Naive thymus-derived CD4-positive, alpha-beta T cell (primary cell): ENCODE measurements around the gene DCHS1. TPM values are rescaled to one million over a fixed set of nuclear protein-coding genes. Genes with fewer than 3 reads are reported as not detected.

Experiments
- ATAC-seq: fragments of 150-1000 bp; cut with Tn5 transposase; 2 replicates; pipeline ENCODE4 v1.10.0; 2021; ENCODE audit warnings: mild to moderate bottlenecking, moderate library complexity
- CTCF ChIA-PET: fragments of 350-600 bp; sonication (Branson Sonifier 250); formaldehyde crosslinking; loops from one replicate; lab custom pipeline; 2021; ENCODE audit warnings: antibody characterized with exemption; lab: Charles Lee
- POLR2A ChIA-PET: fragments of 350-600 bp; sonication (Branson Sonifier 250); formaldehyde crosslinking; loops from one replicate; lab custom pipeline; 2021; ENCODE audit warnings: antibody characterized with exemption, inconsistent platforms; lab: Charles Lee
- DNase-seq, 9 donors: peaks; one replicate each; pipeline versions ENCODE4 v3.0.0 to v3.0.0-alpha.2; 2020 to 2022; ENCODE audit warnings: mixed read lengths in 1 of 9
- H3K27ac ChIP-seq: one replicate; pipeline ENCODE4 v1.7.0; 2013; ENCODE audit warnings: mild to moderate bottlenecking, low read depth, low read length, moderate library complexity
- H3K27me3 ChIP-seq, 2 donors: one replicate each; pipeline ENCODE4 v1.7.0; 2013; ENCODE audit warnings: low read length in 2 of 2, mild to moderate bottlenecking in 2 of 2, moderate library complexity in 2 of 2; ENCODE audit not compliant: control insufficient read depth in 2 of 2, insufficient read depth in 2 of 2
- H3K36me3 ChIP-seq, 3 experiments: 1 replicate in 2 of 3; 2 replicates in 1 of 3; pipeline ENCODE4 v1.7.0; 2013; ENCODE audit warnings: low read length in 3 of 3, mild to moderate bottlenecking in 3 of 3, moderate library complexity in 1 of 3; ENCODE audit not compliant: insufficient read depth in 3 of 3, control insufficient read depth in 2 of 3
- H3K4me1 ChIP-seq, 2 donors: one replicate each; pipeline ENCODE4 v1.7.0; 2013; ENCODE audit warnings: low read length in 2 of 2, mild to moderate bottlenecking in 2 of 2, moderate library complexity in 1 of 2; ENCODE audit not compliant: control insufficient read depth in 2 of 2, insufficient read depth in 2 of 2
- H3K4me3 ChIP-seq: 2 replicates; pipeline ENCODE4 v1.7.0; 2013; ENCODE audit warnings: mild to moderate bottlenecking, low read length
- H3K9me3 ChIP-seq, 3 experiments: 1 replicate in 2 of 3; 2 replicates in 1 of 3; pipeline ENCODE4 v1.7.0; 2013; ENCODE audit warnings: low read length in 3 of 3; ENCODE audit not compliant: control insufficient read depth in 2 of 3
- H3K27ac Mint-ChIP-seq, 9 donors: one replicate each; pipeline ENCODE4 v1.8.0; 2020 to 2022; ENCODE audit warnings: mixed read lengths in 9 of 9, mild to moderate bottlenecking in 8 of 9, moderate library complexity in 5 of 9, inconsistent platforms in 2 of 9
- H3K27me3 Mint-ChIP-seq, 5 donors: one replicate each; pipeline ENCODE4 v1.8.0; 2021 to 2022; ENCODE audit warnings: mixed read lengths in 5 of 5, mild to moderate bottlenecking in 1 of 5
- H3K36me3 Mint-ChIP-seq, 5 donors: one replicate each; pipeline ENCODE4 v1.8.0; 2020 to 2022; ENCODE audit warnings: mixed read lengths in 5 of 5, mild to moderate bottlenecking in 3 of 5, inconsistent platforms in 1 of 5
- H3K4me1 Mint-ChIP-seq, 7 donors: one replicate each; pipeline ENCODE4 v1.8.0; 2020 to 2022; ENCODE audit warnings: mixed read lengths in 7 of 7, mild to moderate bottlenecking in 3 of 7, inconsistent platforms in 1 of 7
- H3K4me3 Mint-ChIP-seq, 10 donors: one replicate each; pipeline ENCODE4 v1.8.0; 2020 to 2022; ENCODE audit warnings: mild to moderate bottlenecking in 10 of 10, mixed read lengths in 10 of 10, moderate library complexity in 6 of 10, inconsistent platforms in 2 of 10
- H3K9me3 Mint-ChIP-seq, 11 donors: one replicate each; pipeline ENCODE4 v1.8.0; 2020 to 2022; ENCODE audit warnings: mixed read lengths in 11 of 11, mild to moderate bottlenecking in 4 of 11, inconsistent platforms in 1 of 11, moderate library complexity in 1 of 11
- intact Hi-C, 2 donors: fragments of 100-400 bp; cut with micrococcal nuclease; formaldehyde crosslinking; loops; one replicate each; pipeline ENCODE4 v1.15.1; 2023
- polyA plus RNA-seq, 2 donors: library from polyadenylated mRNA; unstranded; fragments of 300-500 nt; fragmentation: Illumina TruSeq; gene quantifications; one replicate each; pipeline ENCODE4 v1.2.3, GENCODE V29; 2021
- total RNA-seq, 6 experiments: library from RNA in 5 of 6; stranded (reverse) in 5 of 6; gene quantifications; 1 replicate in 5 of 6; 2 replicates in 1 of 6; pipeline ENCODE4 v1.2.3 and lab custom pipeline; 2021 to 2026

DCHS1 gene
- total and polyA plus RNA-seq, 7 experiments from 2014 or later: 0.48 to 12.5 (median 9.7) TPM

DNA sequence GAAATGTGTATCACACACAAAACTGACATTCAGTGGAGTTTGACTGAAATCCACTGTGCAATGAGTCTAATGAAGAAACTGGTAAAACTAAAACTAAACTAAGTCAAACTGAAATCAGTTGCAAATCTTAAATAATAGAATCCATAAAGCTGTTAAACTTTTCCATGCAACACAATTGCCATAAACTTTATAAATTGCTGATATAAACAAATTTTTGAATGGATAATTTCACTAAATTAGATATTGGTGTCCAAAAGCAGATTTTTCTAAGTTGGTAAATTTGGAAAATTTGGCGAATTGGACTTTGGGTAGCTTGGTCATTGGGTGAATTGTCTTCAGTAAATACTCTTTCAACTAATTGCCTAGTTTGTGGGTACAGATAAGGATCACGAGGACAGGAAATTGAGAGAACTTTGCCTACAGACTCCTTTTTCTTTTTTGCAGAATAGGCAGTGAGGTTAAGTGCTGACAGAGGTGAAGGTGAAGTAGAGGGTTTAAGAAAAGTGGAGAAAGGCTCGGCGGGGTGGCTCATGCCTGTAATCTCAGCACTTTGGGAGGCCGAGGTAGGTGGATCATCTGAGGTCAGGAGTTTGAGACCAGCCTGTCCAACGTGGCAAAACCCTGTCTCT lies 14.7 kb upstream of the DCHS1 start:
- CTCF ChIA-PET: interaction anchor here (1.3 to 2.0 kb wide), 3 partner anchors 13 to 65 kb away, joined by 3 to 7 read pairs (median 6); partner anchors contain the start of genes MRPL17 and TAF10
- H3K36me3 Mint-ChIP-seq: peaks cover 0 to 23% (median 0%) of the 10 kb centered on the region in 5 donors

DNA sequence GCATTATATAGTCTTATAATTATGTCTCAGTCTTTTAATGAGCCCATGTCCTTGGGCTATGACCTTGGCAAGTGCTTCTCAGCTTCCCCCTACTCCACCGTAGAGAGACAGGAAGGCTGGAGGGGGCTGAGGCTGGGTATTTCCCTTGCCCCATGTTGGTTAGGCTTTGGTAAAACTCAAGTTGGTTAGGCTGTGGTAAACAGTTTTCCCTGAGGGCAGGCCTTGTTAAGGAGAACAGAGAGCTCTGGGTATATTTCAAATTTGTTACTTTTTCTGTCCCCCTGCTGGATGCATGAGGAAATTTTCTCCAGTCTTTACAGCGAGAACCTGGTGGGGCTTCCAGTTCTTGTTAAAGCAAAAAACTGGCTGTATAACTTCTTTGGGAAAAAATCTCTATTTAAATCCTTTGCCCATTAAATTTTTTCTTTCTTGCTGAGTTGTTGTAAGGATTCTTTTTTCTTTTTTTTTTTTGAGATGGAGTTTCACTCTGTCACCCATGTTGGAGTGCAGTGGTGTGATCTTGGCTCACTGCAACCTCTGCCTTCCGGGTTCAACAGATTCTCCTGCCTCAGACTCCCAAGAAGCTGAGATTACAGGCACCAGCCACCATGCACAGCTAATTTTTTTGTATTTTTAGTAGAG lies 12.2 kb upstream of the DCHS1 start:
- Histone ChIP-seq H3K27me3 (no peaks in the 10 kb centered on the region), H3K36me3 (no peaks in the 10 kb centered on the region), H3K4me3 (no peak overlapping the region), H3K9me3 (no peaks in the 10 kb centered on the region), H3K4me1 (peaks cover 10 to 43% of the 10 kb centered on the region in 2 donors), H3K27ac (peak overlapping the region; percentile 29)
- Mint-ChIP-seq H3K9me3 (peaks cover 0 to 9% (median 0%) of the 10 kb centered on the region in 11 donors), H3K4me1 (peaks cover 35 to 85% (median 70%) of the 10 kb centered on the region in 7 donors), H3K4me3 (peak overlapping the region in 3 of 10 donors; percentile 18 to 65 (median 39)), H3K36me3 (peaks cover 0 to 17% (median 0%) of the 10 kb centered on the region in 5 donors), H3K27me3 (peaks cover 0 to 13% (median 0%) of the 10 kb centered on the region in 5 donors), H3K27ac (peak overlapping the region; percentile 38 to 91 (median 64))
- ChIA-PET CTCF (interaction anchor here (0.6 to 3.8 kb wide), 18 partner anchors 8 to 1047 kb away, joined by 3 to 28 read pairs (median 4); partner anchors contain the start of genes ILK, MRPL17, TAF10 and TPP1), POLR2A (interaction anchor here (0.6 to 3.2 kb wide), 14 partner anchors 9 to 81 kb away, joined by 3 to 23 read pairs (median 6); partner anchors contain the start of genes ILK, MRPL17, TAF10 and TPP1)
- intact Hi-C loops: loop anchor here (1.0 to 2.0 kb wide), 8 partner anchors 11 to 137 kb away; partner anchors contain the start of genes TPP1 (in 2 of the 2), MRPL17 (in 1 of the 2) and TAF10 (in 1 of the 2)
- ATAC-seq: peak; percentile 87
- DNase-seq: peak in 8 of 9 donors; percentile 23 to 53 (median 46)

More for the DNA sequence above, 14.7 kb upstream of the DCHS1 start:
- peak overlapping the region; percentile 37 to 87 (median 72) for H3K4me3 Mint-ChIP-seq
- Histone ChIP-seq H3K36me3 (no peaks in the 10 kb centered on the region), H3K27ac (no peak overlapping the region), H3K9me3 (no peaks in the 10 kb centered on the region), H3K4me1 (peaks cover 16 to 64% of the 10 kb centered on the region in 2 donors), H3K4me3 (no peak overlapping the region), H3K27me3 (no peaks in the 10 kb centered on the region)
- peaks cover 0 to 10% (median 0%) of the 10 kb centered on the region in 5 donors for H3K27me3 Mint-ChIP-seq
- peaks cover 0 to 11% (median 1%) of the 10 kb centered on the region in 11 donors for H3K9me3 Mint-ChIP-seq
- ATAC-seq (no peak), DNase-seq (peak in 4 of 9 donors; percentile 11 to 37 (median 28))
- peak overlapping the region; percentile 23 to 87 (median 77) for H3K27ac Mint-ChIP-seq
- POLR2A ChIA-PET: interaction anchor here (1.1 to 5.7 kb wide), 6 partner anchors 9 to 59 kb away, joined by 3 to 68 read pairs (median 4); partner anchors contain the start of genes MRPL17 and TPP1
- intact Hi-C loops: loop anchor here in 1 of 2 donors (1.0 kb wide), 1 partner anchor 13 kb away; the partner anchor contains the start of gene MRPL17
- H3K4me1 Mint-ChIP-seq: peaks cover 52 to 94% (median 83%) of the 10 kb centered on the region in 7 donors

DNA sequence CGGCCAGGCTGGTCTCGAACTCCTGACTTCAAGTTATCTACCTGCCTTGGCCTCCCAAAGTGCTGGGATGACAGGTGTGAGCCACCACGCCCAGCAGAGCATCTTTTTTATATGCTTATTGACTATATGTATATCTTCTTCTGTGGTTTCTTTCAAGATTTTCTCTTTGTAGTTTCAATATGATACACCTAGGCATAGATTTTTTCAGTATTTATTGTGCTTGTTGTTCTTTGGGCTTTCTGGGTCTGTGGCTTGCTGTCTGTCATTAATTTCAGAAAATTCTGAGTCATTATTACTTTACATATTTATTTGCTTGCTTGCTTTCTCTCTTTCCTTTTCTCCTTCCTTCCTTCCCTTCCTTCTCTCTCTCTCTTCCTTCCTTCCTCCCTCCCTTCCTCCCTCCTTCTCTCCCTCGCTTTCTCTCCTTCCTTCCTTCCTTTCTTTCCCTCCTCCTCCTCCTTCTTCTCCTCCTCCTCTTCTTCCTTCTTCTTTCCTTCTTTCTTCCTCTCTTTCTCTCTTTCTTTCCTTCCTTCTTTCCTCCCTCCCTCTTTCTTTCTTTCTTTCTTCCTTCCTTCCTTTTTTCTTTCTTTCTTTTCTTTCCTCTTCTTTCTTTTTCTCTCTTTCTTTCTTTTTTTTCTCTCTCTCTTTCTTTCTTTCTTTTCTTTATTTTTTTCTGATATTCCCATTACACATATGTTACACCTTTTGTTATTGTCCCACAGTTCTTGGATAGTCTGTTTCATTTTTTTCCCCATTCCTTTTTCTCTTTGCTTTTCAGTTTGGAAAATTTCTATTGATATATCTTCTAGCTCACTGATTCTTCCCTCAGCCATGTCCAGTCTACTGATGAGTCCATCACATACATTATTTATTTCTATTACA lies 10.9 kb upstream of the DCHS1 start:
- ATAC-seq: peak; percentile 31
- H3K27me3 Mint-ChIP-seq: peaks cover 0 to 19% (median 0%) of the 10 kb centered on the region in 5 donors
- H3K36me3 Mint-ChIP-seq: peaks cover 0 to 9% (median 0%) of the 10 kb centered on the region in 5 donors
- POLR2A ChIA-PET: interaction anchor here (0.6 to 3.2 kb wide), 13 partner anchors 8 to 185 kb away, joined by 3 to 23 read pairs (median 4); partner anchors contain the start of genes ARFIP2, MRPL17, TAF10 and TIMM10B
- CTCF ChIA-PET: interaction anchor here (1.0 to 3.8 kb wide), 6 partner anchors 9 to 93 kb away, joined by 3 to 25 read pairs (median 6); partner anchors contain the start of genes MRPL17 and TPP1
- no peak overlapping the region for H3K27ac ChIP-seq
- H3K4me1 Mint-ChIP-seq: peaks cover 26 to 72% (median 57%) of the 10 kb centered on the region in 7 donors
- no peak overlapping the region for H3K4me3 ChIP-seq
- peak overlapping the region in 1 of 10 donors; percentile 5 for H3K4me3 Mint-ChIP-seq
- no peaks in the 10 kb centered on the region for H3K9me3 ChIP-seq
- no peaks in the 10 kb centered on the region for H3K27me3 ChIP-seq
- H3K4me1 ChIP-seq: peaks cover 10 to 29% of the 10 kb centered on the region in 2 donors
- DNase-seq: peak in 1 of 9 donors; percentile 16
- H3K9me3 Mint-ChIP-seq: peaks cover 0 to 6% (median 0%) of the 10 kb centered on the region in 11 donors
- H3K36me3 ChIP-seq: no peaks in the 10 kb centered on the region
- intact Hi-C loops: loop anchor here (1.0 to 2.0 kb wide), 6 partner anchors 9 to 135 kb away; partner anchors contain the start of genes TPP1 (in 2 of the 2) and TAF10 (in 1 of the 2)
- H3K27ac Mint-ChIP-seq: peak overlapping the region in 8 of 9 donors; percentile 1 to 91 (median 67)

DNA sequence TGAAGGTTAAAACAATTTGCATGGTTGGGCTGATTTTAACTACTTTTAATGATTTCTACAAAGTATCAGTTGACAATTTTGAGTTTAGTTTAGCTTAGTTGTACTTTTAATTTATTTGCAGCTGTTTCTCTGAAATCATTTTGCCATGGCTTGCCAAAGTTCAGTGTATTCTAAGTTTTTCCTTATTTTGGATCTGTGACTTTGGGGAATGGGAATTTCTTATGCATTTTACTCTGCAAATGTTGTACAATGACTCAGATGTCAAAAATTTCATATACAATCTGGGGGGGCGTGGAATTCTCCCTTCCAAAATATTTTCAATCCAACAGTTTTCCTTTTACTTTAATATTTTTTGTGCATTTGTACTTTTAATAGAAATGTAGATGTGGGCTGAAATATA lies 8.9 kb upstream of the DCHS1 start:
- ATAC-seq (no peak), DNase-seq (no peak)
- H3K27ac ChIP-seq: no peak overlapping the region
- Mint-ChIP-seq H3K4me3 (no peak overlapping the region), H3K36me3 (no peaks in the 10 kb centered on the region), H3K4me1 (peaks cover 15 to 52% (median 37%) of the 10 kb centered on the region in 7 donors), H3K27ac (peak overlapping the region in 1 of 9 donors; percentile 67), H3K27me3 (peaks cover 0 to 19% (median 0%) of the 10 kb centered on the region in 5 donors), H3K9me3 (peaks cover 0 to 1% (median 0%) of the 10 kb centered on the region in 11 donors)
- peaks cover 0 to 13% of the 10 kb centered on the region in 2 donors for H3K4me1 ChIP-seq
- ChIA-PET POLR2A (interaction anchor here (0.6 to 1.8 kb wide), 7 partner anchors 8 to 52 kb away, joined by 3 to 12 read pairs (median 4); partner anchors contain the start of genes TAF10 and TPP1), CTCF (no interaction called here)
- H3K9me3 ChIP-seq: no peaks in the 10 kb centered on the region
- H3K27me3 ChIP-seq: no peaks in the 10 kb centered on the region
- no peak overlapping the region for H3K4me3 ChIP-seq
- H3K36me3 ChIP-seq: no peaks in the 10 kb centered on the region
- intact Hi-C loops: no loop called here

DNA sequence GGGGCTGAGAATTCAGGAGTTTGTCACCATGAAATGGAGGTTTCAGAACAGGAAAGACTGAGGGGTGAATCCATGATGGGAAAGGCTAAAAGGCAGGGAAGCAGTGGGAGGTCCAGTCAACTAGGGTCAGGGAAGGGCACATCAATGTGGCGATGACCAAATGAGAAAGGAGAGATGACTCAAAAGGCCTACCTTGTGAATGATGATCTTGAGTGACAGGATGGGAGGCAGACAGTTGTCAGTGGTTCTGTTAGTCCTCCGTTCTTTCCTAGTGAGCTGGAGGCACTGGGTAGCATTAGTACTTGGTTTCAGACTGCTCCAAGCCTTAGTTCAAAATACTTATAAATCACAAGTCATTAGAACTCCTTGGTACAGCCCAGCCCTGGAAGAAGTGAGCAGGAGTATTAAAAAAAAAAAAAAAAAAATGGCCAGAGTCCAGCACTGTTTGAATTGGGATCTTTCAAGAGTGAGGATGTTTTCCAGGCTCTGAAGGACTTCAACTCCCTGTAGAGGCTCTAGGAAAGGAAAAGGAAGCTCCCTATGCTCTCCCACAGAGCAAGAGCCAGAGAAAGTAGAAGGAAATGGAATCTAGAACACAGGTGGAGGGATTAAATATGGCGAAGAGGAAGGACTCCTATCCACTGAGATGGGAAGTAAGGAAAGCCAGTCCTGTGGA lies 8.3 kb upstream of the DCHS1 start:
- no peaks in the 10 kb centered on the region for H3K36me3 ChIP-seq
- no peak overlapping the region for H3K4me3 ChIP-seq
- Mint-ChIP-seq H3K4me1 (peaks cover 15 to 46% (median 36%) of the 10 kb centered on the region in 7 donors), H3K9me3 (peaks cover 0 to 1% (median 0%) of the 10 kb centered on the region in 11 donors), H3K36me3 (no peaks in the 10 kb centered on the region), H3K27me3 (peaks cover 0 to 19% (median 0%) of the 10 kb centered on the region in 5 donors), H3K4me3 (no peak overlapping the region), H3K27ac (peak overlapping the region in 8 of 9 donors; percentile 13 to 88 (median 60))
- no peak for DNase-seq
- intact Hi-C loops: no loop called here
- CTCF ChIA-PET: interaction anchor here (1.3 to 1.8 kb wide), 2 partner anchors 10 to 19 kb away, joined by 4 to 5 read pairs; partner anchors contain the start of gene MRPL17
- no peak for ATAC-seq
- H3K27me3 ChIP-seq: no peaks in the 10 kb centered on the region
- POLR2A ChIA-PET: interaction anchor here (0.6 to 1.8 kb wide), 6 partner anchors 10 to 59 kb away, joined by 3 to 6 read pairs (median 4); no protein-coding TSS in a partner anchor
- H3K4me1 ChIP-seq: peaks cover 0 to 13% of the 10 kb centered on the region in 2 donors
- no peaks in the 10 kb centered on the region for H3K9me3 ChIP-seq
- no peak overlapping the region for H3K27ac ChIP-seq
